ENCODE results near the gene KDM4D.

Gene KDM4D

GRCh38 chr11:94933223-94934130 lies 40.0 kb upstream of the KDM4D start:
- ATAC-seq (ENCODE audit: insufficient read depth, low read depth) (no peak), DNase-seq (no peak)
- Histone ChIP-seq H3K36me3 (ENCODE audit: insufficient read depth, low read length) (no peaks in the 10 kb centered on the region), H3K9me3 (ENCODE audit: insufficient read depth, low read length, severe bottlenecking) (no peaks in the 10 kb centered on the region), H4K20me1 (ENCODE audit: insufficient read depth, low read length) (no peaks in the 10 kb centered on the region), H3K4me2 (ENCODE audit: insufficient read depth, low read length) (no peak overlapping the region), H3K9ac (ENCODE audit: low read depth, low read length) (no peak overlapping the region), H3K27me3 (ENCODE audit: insufficient read depth, low read length, poor library complexity) (no peaks in the 10 kb centered on the region), H3K4me1 (ENCODE audit: insufficient read depth, low read length) (peaks cover 22% of the 10 kb centered on the region), H2AFZ (ENCODE audit: low read depth, low read length) (no peak overlapping the region), H3K27ac (ENCODE audit: low read length) (no peak overlapping the region), H3K79me2 (ENCODE audit: insufficient read depth, low read length) (no peaks in the 10 kb centered on the region), H3K4me3 (ENCODE audit: low read depth in 1 of 2, low read length in 2 of 2) (no peak overlapping the region)
- no peak for TF ChIP-seq CTCF (IDR thresholded peaks at IDR 0.05; ENCODE audit: borderline replicate concordance, extremely low read depth, low read length, poor library complexity, severe bottlenecking)
- TF ChIP-seq EZH2 (IDR thresholded peaks at IDR 0.05; ENCODE audit: borderline replicate concordance, low read depth, low read length, severe bottlenecking): no peak

GRCh38 chr11:94934362-94934761 lies 39.1 kb upstream of the KDM4D start:
- Histone ChIP-seq H3K9ac (ENCODE audit: low read depth, low read length) (no peak overlapping the region), H4K20me1 (ENCODE audit: insufficient read depth, low read length) (no peaks in the 10 kb centered on the region), H3K4me3 (ENCODE audit: low read depth in 1 of 2, low read length in 2 of 2) (no peak overlapping the region), H2AFZ (ENCODE audit: low read depth, low read length) (no peak overlapping the region), H3K9me3 (ENCODE audit: insufficient read depth, low read length, severe bottlenecking) (no peaks in the 10 kb centered on the region), H3K79me2 (ENCODE audit: insufficient read depth, low read length) (no peaks in the 10 kb centered on the region), H3K36me3 (ENCODE audit: insufficient read depth, low read length) (no peaks in the 10 kb centered on the region), H3K27ac (ENCODE audit: low read length) (no peak overlapping the region; the same call in 1 of the 2 replicates), H3K4me1 (ENCODE audit: insufficient read depth, low read length) (peaks cover 22% of the 10 kb centered on the region), H3K4me2 (ENCODE audit: insufficient read depth, low read length) (peak overlapping the region; percentile 11; the same call in 1 of the 2 replicates), H3K27me3 (ENCODE audit: insufficient read depth, low read length, poor library complexity) (no peaks in the 10 kb centered on the region)
- no peak for TF ChIP-seq EZH2 (IDR thresholded peaks at IDR 0.05; ENCODE audit: borderline replicate concordance, low read depth, low read length, severe bottlenecking)
- no peak for TF ChIP-seq CTCF (IDR thresholded peaks at IDR 0.05; ENCODE audit: borderline replicate concordance, extremely low read depth, low read length, poor library complexity, severe bottlenecking)
- DNase-seq (peak; percentile 30), ATAC-seq (ENCODE audit: insufficient read depth, low read depth) (peak; percentile 79)

DNA sequence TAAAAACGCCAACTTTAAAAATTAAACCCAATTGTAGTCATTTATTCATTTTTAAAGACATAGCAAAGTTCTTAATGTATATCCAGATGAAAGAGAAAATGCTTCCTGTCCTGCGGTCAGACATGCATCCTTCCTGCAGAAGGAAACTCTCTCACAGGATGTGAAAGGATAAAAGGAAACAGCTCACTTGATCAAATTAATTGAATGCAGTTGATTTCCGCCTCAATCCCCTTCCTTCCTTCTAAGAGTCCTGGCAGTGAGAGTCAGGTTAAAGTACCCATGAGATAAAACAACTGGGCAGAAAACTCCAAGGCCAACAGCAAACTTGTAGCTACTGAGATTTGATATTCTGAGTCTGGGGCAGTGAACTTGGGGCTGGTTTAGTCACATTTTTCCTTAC lies 38.7 kb upstream of the KDM4D start:
- no peaks in the 10 kb centered on the region for H3K27me3 ChIP-seq (ENCODE audit: insufficient read depth, low read length, poor library complexity)
- peak; percentile 73 for ATAC-seq (ENCODE audit: insufficient read depth, low read depth)
- peaks cover 22% of the 10 kb centered on the region for H3K4me1 ChIP-seq (ENCODE audit: insufficient read depth, low read length)

More for the DNA sequence above, 38.7 kb upstream of the KDM4D start:
- Histone ChIP-seq H3K79me2 (ENCODE audit: insufficient read depth, low read length) (no peaks in the 10 kb centered on the region), H2AFZ (ENCODE audit: low read depth, low read length) (no peak overlapping the region), H3K27ac (ENCODE audit: low read length) (no peak overlapping the region), H4K20me1 (ENCODE audit: insufficient read depth, low read length) (no peaks in the 10 kb centered on the region), H3K4me2 (ENCODE audit: insufficient read depth, low read length) (no peak overlapping the region), H3K9ac (ENCODE audit: low read depth, low read length) (no peak overlapping the region), H3K36me3 (ENCODE audit: insufficient read depth, low read length) (no peaks in the 10 kb centered on the region), H3K4me3 (ENCODE audit: low read depth in 1 of 2, low read length in 2 of 2) (no peak overlapping the region), H3K9me3 (ENCODE audit: insufficient read depth, low read length, severe bottlenecking) (no peaks in the 10 kb centered on the region)
- no peak for TF ChIP-seq CTCF (IDR thresholded peaks at IDR 0.05; ENCODE audit: borderline replicate concordance, extremely low read depth, low read length, poor library complexity, severe bottlenecking)
- TF ChIP-seq EZH2 (IDR thresholded peaks at IDR 0.05; ENCODE audit: borderline replicate concordance, low read depth, low read length, severe bottlenecking): no peak
- no peak for DNase-seq
